Measurements from ENCODE around the gene ERN2.

- TF ChIP-seq EZH2 (IDR thresholded peaks at IDR 0.05) (no peak), POLR2AphosphoS5 (IDR thresholded peaks at IDR 0.05; ENCODE audit: borderline replicate concordance, low read depth, low read length) (no peak)
Measured at GRCh38 chr16:23711785-23712184, 1.2 kb downstream of the ERN2 start.
